Measurements from ENCODE around the gene AARS2.
A peak's percentile ranks its signal among the peaks of the same experiment; 100 is the strongest.

AARS2 gene

GRCh38 chr6:44298864-44299263, 14.3 kb downstream of the AARS2 start:
- Histone ChIP-seq H3K4me3 (ENCODE audit: low read depth in 1 of 2, low read length in 2 of 2) (no peak overlapping the region), H3K27me3 (ENCODE audit: low read depth, low read length) (peaks cover 33% of the 10 kb centered on the region), H3K9me3 (ENCODE audit: control insufficient read depth in 1 of 2, low read length in 2 of 2) (no peaks in the 10 kb centered on the region), H3K36me3 (ENCODE audit: control insufficient read depth in 1 of 2, insufficient read depth in 2 of 2, low read length in 2 of 2) (peaks cover 20 to 39% of the 10 kb centered on the region in 2 donors), H3K27ac (ENCODE audit: low read length) (no peak overlapping the region), H3K4me1 (ENCODE audit: control insufficient read depth in 1 of 2, insufficient read depth in 2 of 2, low read length in 2 of 2) (peaks cover 2 to 13% of the 10 kb centered on the region in 2 donors)

DNA sequence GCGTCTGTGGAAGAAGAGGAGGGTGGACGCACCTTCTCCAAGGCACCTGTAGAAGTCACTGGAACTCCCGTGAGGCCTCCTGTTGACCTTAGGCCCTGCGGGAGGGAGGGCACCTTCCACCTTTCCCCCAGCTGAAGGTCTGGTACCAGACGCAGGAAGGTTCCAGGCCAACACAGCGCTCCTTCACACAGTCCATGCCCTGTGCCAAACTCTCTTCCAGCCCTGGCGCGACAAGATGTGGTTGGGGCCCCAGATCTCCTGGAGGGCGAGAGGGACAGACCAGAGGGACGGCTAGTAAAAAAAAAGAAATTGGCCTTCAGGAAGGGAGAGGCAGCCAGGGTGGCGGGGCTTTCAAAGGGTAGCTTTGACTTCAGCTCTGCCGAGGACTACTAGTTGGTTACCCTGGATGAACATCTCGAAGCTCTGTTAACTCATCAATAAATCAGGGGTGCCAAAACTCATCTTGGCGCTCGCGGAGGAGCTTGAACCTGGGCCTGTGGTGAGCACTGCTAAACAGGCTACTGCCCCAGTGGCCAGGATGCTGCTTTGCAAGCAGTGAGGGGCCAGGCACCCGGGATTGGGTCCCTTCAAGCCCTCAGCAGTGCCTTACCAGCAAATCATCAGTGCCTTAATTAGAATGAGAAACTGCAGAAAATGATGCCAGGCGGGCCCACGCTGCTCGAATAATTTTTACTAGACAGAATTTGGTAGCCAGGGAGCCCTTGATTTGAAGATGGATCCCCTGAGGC, 14.9 kb downstream of the AARS2 start:
- H3K27me3 ChIP-seq (ENCODE audit: low read depth, low read length) = peaks cover 40% of the 10 kb centered on the region
- no peak overlapping the region for H3K27ac ChIP-seq (ENCODE audit: low read length)
- H3K9me3 ChIP-seq (ENCODE audit: control insufficient read depth in 1 of 2, low read length in 2 of 2) = no peaks in the 10 kb centered on the region
- H3K4me3 ChIP-seq (ENCODE audit: low read depth in 1 of 2, low read length in 2 of 2) = peak overlapping the region in 1 of 2 donors; percentile 78
- H3K4me1 ChIP-seq (ENCODE audit: control insufficient read depth in 1 of 2, insufficient read depth in 2 of 2, low read length in 2 of 2) = peaks cover 2 to 13% of the 10 kb centered on the region in 2 donors
- peaks cover 17 to 33% of the 10 kb centered on the region in 2 donors for H3K36me3 ChIP-seq (ENCODE audit: control insufficient read depth in 1 of 2, insufficient read depth in 2 of 2, low read length in 2 of 2)

DNA sequence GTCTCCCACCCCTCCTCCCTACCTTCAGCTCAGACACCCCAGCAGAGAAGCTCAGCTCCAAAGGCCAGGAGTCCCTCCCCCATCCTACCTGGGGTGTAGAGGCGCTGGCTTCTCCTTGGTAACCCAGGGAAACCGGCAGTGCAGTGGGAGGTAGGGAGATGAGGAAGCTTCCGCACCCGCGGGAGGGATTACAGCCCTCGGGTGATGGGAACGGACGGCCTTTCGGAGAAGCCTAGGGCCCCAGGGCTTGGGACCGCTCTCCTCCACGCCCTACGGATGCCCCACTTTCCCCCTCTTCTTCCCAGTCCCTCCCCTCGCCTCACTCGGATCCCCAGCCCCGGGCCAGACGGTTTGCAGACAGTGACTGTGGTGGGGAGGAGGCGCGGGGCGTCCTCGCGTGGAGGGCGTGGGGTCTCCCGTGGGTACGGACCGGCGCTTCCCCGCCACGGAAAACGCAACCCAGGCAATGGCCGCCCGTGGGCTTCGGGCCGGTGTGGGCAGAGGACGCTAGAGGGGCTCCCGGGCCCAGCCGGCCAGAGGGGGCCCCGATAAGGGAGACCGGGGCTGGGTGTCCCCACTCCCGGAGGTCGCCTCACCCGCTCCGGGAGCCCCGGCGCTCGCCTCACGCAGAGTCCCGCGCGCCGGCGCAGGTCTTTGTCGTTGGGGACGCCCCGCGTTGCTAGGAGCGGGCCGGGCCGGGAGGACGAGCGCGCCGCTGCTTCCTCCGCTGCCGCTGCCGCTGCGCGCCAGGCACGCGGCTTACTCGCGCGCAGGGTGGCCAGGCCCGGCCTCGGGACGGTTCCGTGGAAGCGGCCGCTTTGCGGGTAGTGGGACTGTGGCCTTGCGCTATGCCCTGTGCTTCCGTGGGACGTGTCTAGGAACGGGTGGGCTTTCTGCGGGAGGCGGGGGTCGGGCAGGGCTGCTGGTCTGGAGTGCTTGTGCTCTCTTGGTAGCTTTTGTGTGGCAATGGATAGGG, 15.8 kb downstream of the AARS2 start:
- peaks cover 48% of the 10 kb centered on the region for H3K27me3 ChIP-seq (ENCODE audit: low read depth, low read length)

DNA sequence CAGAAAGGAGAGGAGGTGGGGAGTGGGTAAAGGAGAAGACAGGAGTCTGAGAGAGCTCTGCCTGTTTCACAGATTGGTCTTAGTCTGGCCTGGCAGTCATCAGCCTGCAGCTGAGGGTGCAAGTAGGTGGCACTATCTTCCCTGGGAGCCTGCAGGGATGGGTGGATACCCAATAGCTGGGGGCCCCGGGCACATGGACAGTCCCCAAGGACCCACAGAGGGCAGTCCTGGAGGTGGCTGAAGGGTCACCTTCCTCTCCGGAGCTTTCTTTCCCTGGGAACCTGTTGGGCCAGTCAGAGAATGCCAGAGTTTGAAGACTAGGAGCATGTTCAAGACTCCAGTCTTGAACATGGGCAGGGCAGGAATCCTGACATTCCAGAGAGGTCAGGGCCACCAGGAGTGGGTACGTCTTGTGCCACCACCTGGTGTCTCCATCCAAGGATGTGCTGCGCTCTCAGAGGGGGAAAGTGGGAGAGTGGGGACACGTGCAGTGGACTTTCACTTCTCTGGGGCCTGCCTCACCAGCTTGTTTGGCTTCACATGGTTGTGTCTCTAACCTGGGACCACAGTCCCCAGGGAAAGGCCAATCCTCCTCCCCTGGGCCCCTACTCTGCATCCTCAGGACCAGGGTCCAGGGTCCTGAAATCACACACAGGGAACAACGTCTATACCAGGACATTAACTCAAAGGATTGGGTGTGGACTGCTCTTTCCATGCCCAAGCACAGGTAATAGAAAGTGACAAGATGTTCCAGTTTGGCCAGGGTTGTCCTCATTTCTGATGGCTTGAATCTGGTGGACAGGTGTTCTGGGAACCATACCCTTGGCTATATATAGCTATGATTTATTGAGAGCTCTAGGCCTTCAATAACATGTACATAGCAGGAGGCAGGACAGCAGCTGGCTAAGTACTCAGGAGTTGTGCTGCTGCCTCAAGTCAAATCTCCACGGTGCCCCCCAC, 18.0 kb downstream of the AARS2 start:
- no peak overlapping the region for H3K27ac ChIP-seq (ENCODE audit: low read length)
- H3K4me3 ChIP-seq (ENCODE audit: low read depth in 1 of 2, low read length in 2 of 2) = no peak overlapping the region
- peaks cover 0 to 1% of the 10 kb centered on the region in 2 donors for H3K36me3 ChIP-seq (ENCODE audit: control insufficient read depth in 1 of 2, insufficient read depth in 2 of 2, low read length in 2 of 2)
- no peaks in the 10 kb centered on the region for H3K9me3 ChIP-seq (ENCODE audit: control insufficient read depth in 1 of 2, low read length in 2 of 2)
- H3K27me3 ChIP-seq (ENCODE audit: low read depth, low read length) = peaks cover 55% of the 10 kb centered on the region
- peaks cover 2 to 13% of the 10 kb centered on the region in 2 donors for H3K4me1 ChIP-seq (ENCODE audit: control insufficient read depth in 1 of 2, insufficient read depth in 2 of 2, low read length in 2 of 2)

More for the DNA sequence above, 15.8 kb downstream of the AARS2 start:
- peaks cover 2 to 13% of the 10 kb centered on the region in 2 donors for H3K4me1 ChIP-seq (ENCODE audit: control insufficient read depth in 1 of 2, insufficient read depth in 2 of 2, low read length in 2 of 2)
- H3K36me3 ChIP-seq (ENCODE audit: control insufficient read depth in 1 of 2, insufficient read depth in 2 of 2, low read length in 2 of 2) = peaks cover 8 to 24% of the 10 kb centered on the region in 2 donors
- H3K9me3 ChIP-seq (ENCODE audit: control insufficient read depth in 1 of 2, low read length in 2 of 2) = no peaks in the 10 kb centered on the region
- H3K27ac ChIP-seq (ENCODE audit: low read length) = no peak overlapping the region
- H3K4me3 ChIP-seq (ENCODE audit: low read depth in 1 of 2, low read length in 2 of 2) = peak overlapping the region; percentile 21 to 78

GRCh38 chr6:44292661-44293365, 20.3 kb downstream of the AARS2 start:
- no peaks in the 10 kb centered on the region for H3K9me3 ChIP-seq (ENCODE audit: control insufficient read depth in 1 of 2, low read length in 2 of 2)

DNA sequence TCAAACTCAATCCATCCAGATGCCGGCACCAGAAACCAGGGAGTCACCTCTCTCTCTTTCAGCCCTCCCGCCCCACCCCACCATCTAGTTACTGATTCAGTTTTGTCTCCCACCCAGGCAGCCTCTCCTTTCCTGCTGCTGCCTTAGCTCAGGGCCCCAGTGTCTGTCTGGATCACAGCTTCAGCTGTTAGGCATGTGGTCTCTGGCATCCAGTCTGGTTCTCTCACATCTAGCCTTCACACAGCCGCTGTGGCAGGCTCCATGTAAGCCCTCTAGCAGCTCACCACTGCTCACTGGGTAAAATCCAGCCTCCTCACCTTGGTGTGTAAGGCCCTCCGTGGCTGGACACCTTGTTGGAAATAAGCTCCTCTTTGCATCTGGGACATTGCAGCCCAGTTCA, 21.3 kb downstream of the AARS2 start:
- H3K27me3 ChIP-seq (ENCODE audit: low read depth, low read length) = peaks cover 47% of the 10 kb centered on the region
- H3K9me3 ChIP-seq (ENCODE audit: control insufficient read depth in 1 of 2, low read length in 2 of 2) = no peaks in the 10 kb centered on the region
- H3K4me1 ChIP-seq (ENCODE audit: control insufficient read depth in 1 of 2, insufficient read depth in 2 of 2, low read length in 2 of 2) = peaks cover 0 to under 1% of the 10 kb centered on the region in 2 donors
- H3K36me3 ChIP-seq (ENCODE audit: control insufficient read depth in 1 of 2, insufficient read depth in 2 of 2, low read length in 2 of 2) = no peaks in the 10 kb centered on the region
- H3K27ac ChIP-seq (ENCODE audit: low read length) = no peak overlapping the region
- no peak overlapping the region for H3K4me3 ChIP-seq (ENCODE audit: low read depth in 1 of 2, low read length in 2 of 2)

More at GRCh38 chr6:44292661-44293365, 20.3 kb downstream of the AARS2 start:
- no peak overlapping the region for H3K27ac ChIP-seq (ENCODE audit: low read length)
- peaks cover 2 to 10% of the 10 kb centered on the region in 2 donors for H3K4me1 ChIP-seq (ENCODE audit: control insufficient read depth in 1 of 2, insufficient read depth in 2 of 2, low read length in 2 of 2)
- no peaks in the 10 kb centered on the region for H3K36me3 ChIP-seq (ENCODE audit: control insufficient read depth in 1 of 2, insufficient read depth in 2 of 2, low read length in 2 of 2)
- H3K27me3 ChIP-seq (ENCODE audit: low read depth, low read length) = peaks cover 52% of the 10 kb centered on the region
- no peak overlapping the region for H3K4me3 ChIP-seq (ENCODE audit: low read depth in 1 of 2, low read length in 2 of 2)

GRCh38 chr6:44289726-44290260, 23.4 kb downstream of the AARS2 start:
- Histone ChIP-seq H3K4me3 (ENCODE audit: low read depth in 1 of 2, low read length in 2 of 2) (no peak overlapping the region), H3K9me3 (ENCODE audit: control insufficient read depth in 1 of 2, low read length in 2 of 2) (no peaks in the 10 kb centered on the region), H3K36me3 (ENCODE audit: control insufficient read depth in 1 of 2, insufficient read depth in 2 of 2, low read length in 2 of 2) (no peaks in the 10 kb centered on the region), H3K27me3 (ENCODE audit: low read depth, low read length) (peaks cover 29% of the 10 kb centered on the region), H3K4me1 (ENCODE audit: control insufficient read depth in 1 of 2, insufficient read depth in 2 of 2, low read length in 2 of 2) (no peaks in the 10 kb centered on the region), H3K27ac (ENCODE audit: low read length) (no peak overlapping the region)

- Histone ChIP-seq H3K4me3 (ENCODE audit: low read depth in 1 of 2, low read length in 2 of 2) (no peak overlapping the region), H3K36me3 (ENCODE audit: control insufficient read depth in 1 of 2, insufficient read depth in 2 of 2, low read length in 2 of 2) (no peaks in the 10 kb centered on the region), H3K4me1 (ENCODE audit: control insufficient read depth in 1 of 2, insufficient read depth in 2 of 2, low read length in 2 of 2) (no peaks in the 10 kb centered on the region), H3K27me3 (ENCODE audit: low read depth, low read length) (peaks cover 5% of the 10 kb centered on the region), H3K27ac (ENCODE audit: low read length) (no peak overlapping the region), H3K9me3 (ENCODE audit: control insufficient read depth in 1 of 2, low read length in 2 of 2) (no peaks in the 10 kb centered on the region)
Observed at GRCh38 chr6:44286747-44287146, 26.4 kb downstream of the AARS2 start.

- no peaks in the 10 kb centered on the region for H3K36me3 ChIP-seq (ENCODE audit: control insufficient read depth in 1 of 2, insufficient read depth in 2 of 2, low read length in 2 of 2)
- H3K9me3 ChIP-seq (ENCODE audit: control insufficient read depth in 1 of 2, low read length in 2 of 2) = no peaks in the 10 kb centered on the region
- H3K27me3 ChIP-seq (ENCODE audit: low read depth, low read length) = peaks cover 5% of the 10 kb centered on the region
- H3K4me3 ChIP-seq (ENCODE audit: low read depth in 1 of 2, low read length in 2 of 2) = no peak overlapping the region
- H3K27ac ChIP-seq (ENCODE audit: low read length) = no peak overlapping the region
- no peaks in the 10 kb centered on the region for H3K4me1 ChIP-seq (ENCODE audit: control insufficient read depth in 1 of 2, insufficient read depth in 2 of 2, low read length in 2 of 2)
Observed at GRCh38 chr6:44286285-44286565, 26.9 kb downstream of the AARS2 start.

GRCh38 chr6:44285552-44286284, 27.4 kb downstream of the AARS2 start:
- H3K9me3 ChIP-seq (ENCODE audit: control insufficient read depth in 1 of 2, low read length in 2 of 2) = no peaks in the 10 kb centered on the region
- no peaks in the 10 kb centered on the region for H3K36me3 ChIP-seq (ENCODE audit: control insufficient read depth in 1 of 2, insufficient read depth in 2 of 2, low read length in 2 of 2)
- no peaks in the 10 kb centered on the region for H3K4me1 ChIP-seq (ENCODE audit: control insufficient read depth in 1 of 2, insufficient read depth in 2 of 2, low read length in 2 of 2)
- peaks cover 5% of the 10 kb centered on the region for H3K27me3 ChIP-seq (ENCODE audit: low read depth, low read length)
- no peak overlapping the region for H3K27ac ChIP-seq (ENCODE audit: low read length)
- H3K4me3 ChIP-seq (ENCODE audit: low read depth in 1 of 2, low read length in 2 of 2) = no peak overlapping the region
